Measurements from ENCODE around the gene DDX55. TPM values are rescaled to one million over a fixed set of nuclear protein-coding genes. Genes with fewer than 3 reads are reported as not detected.
"Not testable (repeated sequence)": the region's sequence is repeated elsewhere in the genome, so short reads cannot be mapped to it uniquely, and the experiment has no call there.

The DDX55 gene
- total RNA-seq, 1 donor from 2014 or later, result 20.6 TPM

- TF ChIP-seq CTCF (conservative IDR thresholded peaks at IDR 0.05; ENCODE audit: low read depth, low read length), result no peak
- H3K4me3 ChIP-seq (ENCODE audit: low read depth, low read length), result no peak overlapping the region
These were observed 3.4 kb upstream of the DDX55 start for GRCh38 chr12:123598522-123598921.

GRCh38 chr12:123599310-123599709, 2.6 kb upstream of the DDX55 start:
- DNase-seq (ENCODE audit: low read depth), result no peak
- no peak overlapping the region for H3K4me3 ChIP-seq (ENCODE audit: low read depth, low read length)
- no peak for TF ChIP-seq CTCF (conservative IDR thresholded peaks at IDR 0.05; ENCODE audit: low read depth, low read length)

More at GRCh38 chr12:123598522-123598921, 3.4 kb upstream of the DDX55 start:
- no peak for DNase-seq (ENCODE audit: low read depth)

- no peak for TF ChIP-seq CTCF (conservative IDR thresholded peaks at IDR 0.05; ENCODE audit: low read depth, low read length)
- no peak overlapping the region for H3K4me3 ChIP-seq (ENCODE audit: low read depth, low read length)
- DNase-seq (ENCODE audit: low read depth), result no peak
These were observed 2.2 kb upstream of the DDX55 start for GRCh38 chr12:123599721-123600120.

- DNase-seq (ENCODE audit: low read depth), result no peak
- no peak for TF ChIP-seq CTCF (conservative IDR thresholded peaks at IDR 0.05; ENCODE audit: low read depth, low read length)
- H3K4me3 ChIP-seq (ENCODE audit: low read depth, low read length), result peak overlapping the region; percentile 91
These were observed 824 bp downstream of the DDX55 start for GRCh38 chr12:123602651-123603195.

GRCh38 chr12:123603495-123603894, 1.6 kb downstream of the DDX55 start:
- not testable (repeated sequence) for H3K4me3 ChIP-seq (ENCODE audit: low read depth, low read length); DNase-seq (ENCODE audit: low read depth)

GRCh38 chr12:123607756-123608155, 5.9 kb downstream of the DDX55 start:
- no peak for TF ChIP-seq CTCF (conservative IDR thresholded peaks at IDR 0.05; ENCODE audit: low read depth, low read length)
- DNase-seq (ENCODE audit: low read depth), result no peak

GRCh38 chr12:123608182-123608581, 6.3 kb downstream of the DDX55 start:
- DNase-seq (ENCODE audit: low read depth), result no peak
- TF ChIP-seq CTCF (conservative IDR thresholded peaks at IDR 0.05; ENCODE audit: low read depth, low read length), result no peak
- no peak overlapping the region for H3K4me3 ChIP-seq (ENCODE audit: low read depth, low read length)

More at GRCh38 chr12:123607756-123608155, 5.9 kb downstream of the DDX55 start:
- no peak overlapping the region for H3K4me3 ChIP-seq (ENCODE audit: low read depth, low read length)

Measured in epithelial cell of proximal tubule (primary cell).